NT2/D1 (cell line): ENCODE data around the gene ACAA2.

ENCODE experiments used
- DNase-seq: peaks from one replicate; pipeline ENCODE4 v3.0.0-alpha.2; 2011; ENCODE audit warnings: low read depth, low spot score
- H3K27me3 ChIP-seq: 2 replicates; pipeline ENCODE4 v1.6.0; 2011; ENCODE audit warnings: mild to moderate bottlenecking; ENCODE audit not compliant: insufficient read length, insufficient read depth
- H3K36me3 ChIP-seq: 2 replicates; pipeline ENCODE4 v1.6.1; 2011; ENCODE audit warnings: mild to moderate bottlenecking, low read length, mixed read lengths; ENCODE audit not compliant: insufficient read depth, insufficient read length
- H3K4me1 ChIP-seq: 2 replicates; pipeline ENCODE4 v1.5.1; 2011; ENCODE audit not compliant: insufficient read depth, insufficient read length
- H3K4me3 ChIP-seq: 2 replicates; pipeline ENCODE4 v1.5.1; 2011; ENCODE audit warnings: low read depth; ENCODE audit not compliant: insufficient read length
- H3K9ac ChIP-seq: 2 replicates; pipeline ENCODE4 v1.6.0; 2011; ENCODE audit warnings: low read depth; ENCODE audit not compliant: insufficient read length
- H3K9me3 ChIP-seq: 2 replicates; pipeline ENCODE4 v1.5.1; 2011; ENCODE audit warnings: mild to moderate bottlenecking, low read length; ENCODE audit not compliant: insufficient read depth
- SUZ12 ChIP-seq: IDR thresholded peaks from 2 replicates; pipeline ENCODE4 v1.6.1; 2011; ENCODE audit not compliant: insufficient read length, insufficient read depth; ENCODE audit errors: extremely low read depth
- YY1 ChIP-seq: IDR thresholded peaks from 2 replicates; pipeline ENCODE4 v1.6.1; 2011; ENCODE audit not compliant: insufficient read length, insufficient read depth
- ZNF274 ChIP-seq: IDR thresholded peaks from 2 replicates; pipeline ENCODE4 v1.6.1; 2011; ENCODE audit warnings: mild to moderate bottlenecking, low read depth, low read length

Gene ACAA2

GRCh38 chr18:49742316-49743116 is 70.8 kb downstream of the ACAA2 start:
- Histone ChIP-seq H3K36me3 (no peaks in the 10 kb centered on the region), H3K4me3 (no peak overlapping the region), H3K9me3 (no peaks in the 10 kb centered on the region; the same call in 1 of the 2 replicates), H3K27me3 (no peaks in the 10 kb centered on the region), H3K9ac (no peak overlapping the region), H3K4me1 (no peaks in the 10 kb centered on the region)
- no peak for TF ChIP-seq YY1
- TF ChIP-seq ZNF274: no peak
- TF ChIP-seq SUZ12: no peak
- DNase-seq: no peak

- DNase-seq: no peak
- Histone ChIP-seq H3K4me3 (no peak overlapping the region), H3K9me3 (no peaks in the 10 kb centered on the region), H3K36me3 (no peaks in the 10 kb centered on the region), H3K9ac (no peak overlapping the region), H3K4me1 (no peaks in the 10 kb centered on the region), H3K27me3 (no peaks in the 10 kb centered on the region)
- TF ChIP-seq YY1: no peak
- TF ChIP-seq ZNF274: no peak
- no peak for TF ChIP-seq SUZ12
Observed at GRCh38 chr18:49739275-49739674, 74.1 kb downstream of the ACAA2 start.

- DNase-seq: no peak
- H3K36me3 ChIP-seq: no peaks in the 10 kb centered on the region
- H3K4me3 ChIP-seq: no peak overlapping the region
Observed at GRCh38 chr18:49738721-49739120, 74.6 kb downstream of the ACAA2 start.

GRCh38 chr18:49734836-49735235 is 78.5 kb downstream of the ACAA2 start:
- H3K4me1 ChIP-seq: peaks cover 8% of the 10 kb centered on the region
- TF ChIP-seq ZNF274 (no peak), SUZ12 (no peak), YY1 (no peak)
- no peak for DNase-seq

More at GRCh38 chr18:49738721-49739120, 74.6 kb downstream of the ACAA2 start:
- no peaks in the 10 kb centered on the region for H3K4me1 ChIP-seq
- no peaks in the 10 kb centered on the region for H3K9me3 ChIP-seq
- TF ChIP-seq SUZ12 (no peak), ZNF274 (no peak), YY1 (no peak)
- H3K27me3 ChIP-seq: no peaks in the 10 kb centered on the region
- no peak overlapping the region for H3K9ac ChIP-seq

GRCh38 chr18:49733896-49734585 is 79.3 kb downstream of the ACAA2 start:
- Histone ChIP-seq H3K9me3 (no peaks in the 10 kb centered on the region), H3K27me3 (no peaks in the 10 kb centered on the region), H3K9ac (no peak overlapping the region), H3K4me3 (no peak overlapping the region), H3K36me3 (no peaks in the 10 kb centered on the region), H3K4me1 (peaks cover 8% of the 10 kb centered on the region)
- TF ChIP-seq ZNF274 (no peak), SUZ12 (no peak), YY1 (no peak)
- no peak for DNase-seq

More at GRCh38 chr18:49734836-49735235, 78.5 kb downstream of the ACAA2 start:
- H3K4me3 ChIP-seq: no peak overlapping the region
- H3K9me3 ChIP-seq: no peaks in the 10 kb centered on the region
- H3K9ac ChIP-seq: no peak overlapping the region
- H3K36me3 ChIP-seq: no peaks in the 10 kb centered on the region
- H3K27me3 ChIP-seq: no peaks in the 10 kb centered on the region

GRCh38 chr18:49733321-49733720 is 80.0 kb downstream of the ACAA2 start:
- Histone ChIP-seq H3K9me3 (no peaks in the 10 kb centered on the region), H3K4me1 (peaks cover 8% of the 10 kb centered on the region)
- no peak for TF ChIP-seq SUZ12
- no peak for TF ChIP-seq YY1
- TF ChIP-seq ZNF274: no peak

More at GRCh38 chr18:49733321-49733720, 80.0 kb downstream of the ACAA2 start:
- Histone ChIP-seq H3K4me3 (no peak overlapping the region), H3K36me3 (no peaks in the 10 kb centered on the region), H3K9ac (no peak overlapping the region), H3K27me3 (no peaks in the 10 kb centered on the region)
- DNase-seq: no peak
